Spleen (tissue), 7 donors: Measurements from ENCODE around the gene ISL2.

ENCODE experiments used
- POLR2A ChIP-seq, 3 donors: fragments of 450-650 bp; IDR thresholded peaks; one replicate each; pipeline ENCODE4 v1.5.1; 2017; ENCODE audit warnings: antibody characterized with exemption in 3 of 3, mild to moderate bottlenecking in 1 of 3
- TF ChIP-seq, protein P1 (sequence below), 11 experiments: fragments of 200-600 bp in 7 of 11; fragments of 450-650 bp in 4 of 11; sonication (generic) in 4 of 11; IDR thresholded peaks in 8 of 11; conservative IDR thresholded peaks in 3 of 11; 1 replicate in 7 of 11; 2 replicates in 4 of 11; pipeline versions ENCODE4 v1.4.0 to v1.8.0; 2016 to 2021; ENCODE audit warnings: antibody characterized with exemption in 11 of 11, inconsistent platforms in 4 of 11, mild to moderate bottlenecking in 1 of 11
- donor health status: DM: no; HTN: no; CAD: no; lungs with moderate emphysema.
- donor health status: DM: no; HTN: no; CAD: no.
- donor health status: DM: no; HTN: no; CAD: no.

- no peak for TF ChIP-seq POLR2A (IDR thresholded peaks at IDR 0.05)
- TF ChIP-seq, protein P1, sequence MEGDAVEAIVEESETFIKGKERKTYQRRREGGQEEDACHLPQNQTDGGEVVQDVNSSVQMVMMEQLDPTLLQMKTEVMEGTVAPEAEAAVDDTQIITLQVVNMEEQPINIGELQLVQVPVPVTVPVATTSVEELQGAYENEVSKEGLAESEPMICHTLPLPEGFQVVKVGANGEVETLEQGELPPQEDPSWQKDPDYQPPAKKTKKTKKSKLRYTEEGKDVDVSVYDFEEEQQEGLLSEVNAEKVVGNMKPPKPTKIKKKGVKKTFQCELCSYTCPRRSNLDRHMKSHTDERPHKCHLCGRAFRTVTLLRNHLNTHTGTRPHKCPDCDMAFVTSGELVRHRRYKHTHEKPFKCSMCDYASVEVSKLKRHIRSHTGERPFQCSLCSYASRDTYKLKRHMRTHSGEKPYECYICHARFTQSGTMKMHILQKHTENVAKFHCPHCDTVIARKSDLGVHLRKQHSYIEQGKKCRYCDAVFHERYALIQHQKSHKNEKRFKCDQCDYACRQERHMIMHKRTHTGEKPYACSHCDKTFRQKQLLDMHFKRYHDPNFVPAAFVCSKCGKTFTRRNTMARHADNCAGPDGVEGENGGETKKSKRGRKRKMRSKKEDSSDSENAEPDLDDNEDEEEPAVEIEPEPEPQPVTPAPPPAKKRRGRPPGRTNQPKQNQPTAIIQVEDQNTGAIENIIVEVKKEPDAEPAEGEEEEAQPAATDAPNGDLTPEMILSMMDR (IDR thresholded peaks at IDR 0.05 in 8 of 11, conservative IDR thresholded peaks at IDR 0.05 in 3 of 11): no peak
Measured at GRCh38 chr15:76345583-76345879, 9.0 kb downstream of the ISL2 start.
